ENCODE data around the gene CASZ1. TPM values are rescaled to one million over a fixed set of nuclear protein-coding genes. Genes with fewer than 3 reads are reported as not detected.

The CASZ1 gene
- total RNA-seq, 1 experiment from 2014 or later = 3.9 TPM

DNA sequence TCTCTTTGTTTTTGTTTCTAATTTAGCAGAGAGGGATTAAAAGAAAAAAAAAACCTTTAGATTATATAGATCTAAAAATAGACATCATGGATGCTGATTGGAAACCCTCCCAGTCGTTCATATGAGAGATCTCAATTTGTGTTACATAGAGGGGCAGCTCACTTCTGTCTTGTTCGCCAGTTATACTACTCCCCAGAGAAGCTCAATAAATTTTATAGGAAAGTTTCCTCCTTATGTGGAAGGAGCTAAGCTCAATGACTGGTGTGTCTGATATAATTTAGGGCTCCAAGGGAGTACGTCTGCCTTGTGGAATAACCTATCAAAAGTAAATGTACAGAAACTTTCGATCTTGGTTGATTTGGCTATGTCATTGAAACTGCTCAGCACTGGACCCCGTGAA is 204.1 kb downstream of the CASZ1 start:
- no peak overlapping the region for H3K4me3 Mint-ChIP-seq
- no peak overlapping the region for H3K14ac ChIP-seq (ENCODE audit: insufficient read depth, low read length)

More for the DNA sequence above, 204.1 kb downstream of the CASZ1 start:
- Histone ChIP-seq H4K8ac (replicated peaks; ENCODE audit: insufficient read length, low read depth, low read length) (no peak overlapping the region), H2AFZ (ENCODE audit: low read length) (no peak overlapping the region), H3K9ac (ENCODE audit: extremely low read depth, insufficient read length, low read length) (no peak overlapping the region), H3K79me2 (ENCODE audit: insufficient read depth, low read length) (no peaks in the 10 kb centered on the region), H2BK20ac (ENCODE audit: low read depth, low read length, poor library complexity, severe bottlenecking) (no peak overlapping the region), H2BK15ac (ENCODE audit: low read depth, low read length) (no peak overlapping the region), H3K18ac (ENCODE audit: insufficient read length, low read depth, low read length) (no peak overlapping the region), H4K5ac (ENCODE audit: insufficient read length, low read depth, low read length) (no peak overlapping the region), H3K23ac (ENCODE audit: insufficient read length, low read depth, low read length) (no peak overlapping the region), H3K4me1 (ENCODE audit: insufficient read depth, low read length) (peaks cover 5% of the 10 kb centered on the region; the same call in 1 of the 2 replicates), H3K23me2 (ENCODE audit: insufficient read length, low read depth, low read length, poor library complexity, severe bottlenecking) (peaks cover 4% of the 10 kb centered on the region), H3K27ac (ENCODE audit: insufficient read length, low read depth, low read length) (no peak overlapping the region), H4K91ac (ENCODE audit: insufficient read length, low read depth, low read length) (no peak overlapping the region), H2AK5ac (ENCODE audit: insufficient read length, low read length) (no peak overlapping the region), H3T11ph (ENCODE audit: low read length) (no peak overlapping the region), H3K56ac (ENCODE audit: insufficient read length, low read depth, low read length) (no peak overlapping the region), H3K79me1 (ENCODE audit: insufficient read depth, low read depth, low read length, poor library complexity, severe bottlenecking) (no peaks in the 10 kb centered on the region), H2BK12ac (ENCODE audit: insufficient read length, low read depth, low read length) (no peak overlapping the region), H2BK120ac (ENCODE audit: low read depth, low read length, poor library complexity, severe bottlenecking) (no peak overlapping the region), H3K27me3 (ENCODE audit: insufficient read depth, low read length) (no peaks in the 10 kb centered on the region), H3K4me2 (ENCODE audit: insufficient read depth, insufficient read length, low read length) (no peak overlapping the region), H4K20me1 (ENCODE audit: control insufficient read depth, insufficient read depth, insufficient read length) (no peaks in the 10 kb centered on the region), H3K4ac (ENCODE audit: low read depth, low read length) (no peak overlapping the region), H3K9me3 (ENCODE audit: control insufficient read depth, low read depth, low read length) (no peaks in the 10 kb centered on the region), H2BK5ac (ENCODE audit: insufficient read length, low read length) (no peak overlapping the region)
- no peak for DNase-seq
- Mint-ChIP-seq H3K4me1 (peaks cover 47 to 54% of the 10 kb centered on the region in 2 experiments), H3K36me3 (ENCODE audit: insufficient read depth in 1 of 3, low read depth in 3 of 3) (no peaks in the 10 kb centered on the region), H3K27ac (peak overlapping the region in 1 of 3 experiments; percentile 78; a peak in 2 of 7 replicates), H3K27me3 (ENCODE audit: low read depth) (no peaks in the 10 kb centered on the region), H3K9me3 (no peaks in the 10 kb centered on the region)
- no CpG with 5 or more reads among the region's 5 CpGs for WGBS (ENCODE audit: extremely low coverage, insufficient read length, low lambda C conversion rate)
- no peak for TF ChIP-seq CTCF (conservative IDR thresholded peaks at IDR 0.05)

All from H9 (cell line).